Measurements from ENCODE around the gene ALOXE3.
"Not testable (repeated sequence)": the region's sequence is repeated elsewhere in the genome, so short reads cannot be mapped to it uniquely, and the experiment has no call there.

ALOXE3 gene

GRCh38 chr17:8109661-8110455 lies 8.5 kb downstream of the ALOXE3 start:
- Histone ChIP-seq H3K9ac (ENCODE audit: low read depth, low read length) (peak overlapping the region; percentile 61), H3K4me1 (ENCODE audit: insufficient read depth, low read length) (no peaks in the 10 kb centered on the region)

GRCh38 chr17:8108972-8109660 lies 9.2 kb downstream of the ALOXE3 start:
- Histone ChIP-seq H3K4me1 (ENCODE audit: insufficient read depth, low read length) (no peaks in the 10 kb centered on the region), H3K36me3 (ENCODE audit: insufficient read depth, low read length) (no peaks in the 10 kb centered on the region), H3K9ac (ENCODE audit: low read depth, low read length) (no peak overlapping the region), H3K9me3 (ENCODE audit: control insufficient read depth, insufficient read depth, low read length) (no peaks in the 10 kb centered on the region)

More at GRCh38 chr17:8109661-8110455, 8.5 kb downstream of the ALOXE3 start:
- no peaks in the 10 kb centered on the region for H3K36me3 ChIP-seq (ENCODE audit: insufficient read depth, low read length)
- no peaks in the 10 kb centered on the region for H3K9me3 ChIP-seq (ENCODE audit: control insufficient read depth, insufficient read depth, low read length)

GRCh38 chr17:8106980-8107379 lies 11.3 kb downstream of the ALOXE3 start:
- not testable (repeated sequence) for H3K9me3 ChIP-seq (ENCODE audit: control insufficient read depth, insufficient read depth, low read length); H3K36me3 ChIP-seq (ENCODE audit: insufficient read depth, low read length); H3K4me1 ChIP-seq (ENCODE audit: insufficient read depth, low read length); H3K9ac ChIP-seq (ENCODE audit: low read depth, low read length)

GRCh38 chr17:8105957-8106398 lies 12.3 kb downstream of the ALOXE3 start:
- Histone ChIP-seq H3K9me3 (ENCODE audit: control insufficient read depth, insufficient read depth, low read length) (no peaks in the 10 kb centered on the region), H3K36me3 (ENCODE audit: insufficient read depth, low read length) (no peaks in the 10 kb centered on the region), H3K9ac (ENCODE audit: low read depth, low read length) (no peak overlapping the region), H3K4me1 (ENCODE audit: insufficient read depth, low read length) (no peaks in the 10 kb centered on the region)

DNA sequence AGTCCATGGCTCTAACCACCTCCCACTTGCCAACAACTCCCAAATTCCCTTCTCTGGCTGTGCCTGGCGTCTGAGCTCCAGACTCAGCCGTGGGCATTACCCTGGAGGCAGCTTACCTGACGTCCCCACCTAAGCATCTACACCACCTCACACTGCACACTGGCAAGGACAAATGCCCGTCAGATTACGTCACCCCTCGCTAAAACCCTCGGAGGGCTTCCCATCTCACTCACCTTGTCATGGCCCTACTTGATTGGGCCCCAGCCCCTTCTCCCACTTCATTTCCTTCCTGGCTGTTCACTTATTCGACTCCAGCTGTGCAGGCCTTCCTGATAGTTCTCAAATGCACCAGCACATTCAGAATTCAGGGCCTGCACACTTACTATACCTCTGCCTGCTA lies 13.4 kb downstream of the ALOXE3 start:
- Histone ChIP-seq H3K4me1 (ENCODE audit: insufficient read depth, low read length) (no peaks in the 10 kb centered on the region), H3K36me3 (ENCODE audit: insufficient read depth, low read length) (no peaks in the 10 kb centered on the region), H3K9ac (ENCODE audit: low read depth, low read length) (no peak overlapping the region), H3K9me3 (ENCODE audit: control insufficient read depth, insufficient read depth, low read length) (no peaks in the 10 kb centered on the region)

GRCh38 chr17:8103549-8103948 lies 14.8 kb downstream of the ALOXE3 start:
- Histone ChIP-seq H3K36me3 (ENCODE audit: insufficient read depth, low read length) (no peaks in the 10 kb centered on the region), H3K9me3 (ENCODE audit: control insufficient read depth, insufficient read depth, low read length) (no peaks in the 10 kb centered on the region), H3K4me1 (ENCODE audit: insufficient read depth, low read length) (no peaks in the 10 kb centered on the region), H3K9ac (ENCODE audit: low read depth, low read length) (no peak overlapping the region)

DNA sequence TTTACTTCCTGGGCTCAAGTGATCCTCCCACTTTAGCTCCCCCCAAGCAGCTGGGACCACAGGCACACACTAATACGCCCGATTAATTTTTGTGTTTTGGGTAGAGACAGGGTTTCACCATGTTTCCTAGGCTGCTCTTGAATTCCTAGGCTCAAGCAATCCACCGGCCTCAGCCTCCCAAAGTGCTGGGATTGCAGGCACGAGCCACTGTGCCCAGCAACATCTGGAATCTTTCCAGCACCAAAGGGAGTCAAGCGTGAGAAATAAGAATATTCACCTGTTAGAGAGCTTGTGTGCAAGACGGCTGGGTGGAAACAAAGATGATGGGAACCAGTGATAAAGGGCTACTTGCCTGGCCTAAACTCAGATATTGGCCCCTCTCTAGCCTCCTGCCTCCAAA lies 16.6 kb downstream of the ALOXE3 start:
- Histone ChIP-seq H3K9ac (ENCODE audit: low read depth, low read length) (no peak overlapping the region), H3K4me1 (ENCODE audit: insufficient read depth, low read length) (no peaks in the 10 kb centered on the region), H3K36me3 (ENCODE audit: insufficient read depth, low read length) (no peaks in the 10 kb centered on the region), H3K9me3 (ENCODE audit: control insufficient read depth, insufficient read depth, low read length) (no peaks in the 10 kb centered on the region)

GRCh38 chr17:8100763-8101162 lies 17.6 kb downstream of the ALOXE3 start:
- Histone ChIP-seq H3K9ac (ENCODE audit: low read depth, low read length) (no peak overlapping the region), H3K4me1 (ENCODE audit: insufficient read depth, low read length) (no peaks in the 10 kb centered on the region), H3K36me3 (ENCODE audit: insufficient read depth, low read length) (no peaks in the 10 kb centered on the region), H3K9me3 (ENCODE audit: control insufficient read depth, insufficient read depth, low read length) (no peaks in the 10 kb centered on the region)

GRCh38 chr17:8100111-8100510 lies 18.2 kb downstream of the ALOXE3 start:
- no peaks in the 10 kb centered on the region for H3K9me3 ChIP-seq (ENCODE audit: control insufficient read depth, insufficient read depth, low read length)
- H3K9ac ChIP-seq (ENCODE audit: low read depth, low read length), result no peak overlapping the region
- H3K36me3 ChIP-seq (ENCODE audit: insufficient read depth, low read length), result no peaks in the 10 kb centered on the region
- no peaks in the 10 kb centered on the region for H3K4me1 ChIP-seq (ENCODE audit: insufficient read depth, low read length)

- no peak overlapping the region for H3K9ac ChIP-seq (ENCODE audit: low read depth, low read length)
Measured at GRCh38 chr17:8096541-8096940, 21.8 kb downstream of the ALOXE3 start.

DNA sequence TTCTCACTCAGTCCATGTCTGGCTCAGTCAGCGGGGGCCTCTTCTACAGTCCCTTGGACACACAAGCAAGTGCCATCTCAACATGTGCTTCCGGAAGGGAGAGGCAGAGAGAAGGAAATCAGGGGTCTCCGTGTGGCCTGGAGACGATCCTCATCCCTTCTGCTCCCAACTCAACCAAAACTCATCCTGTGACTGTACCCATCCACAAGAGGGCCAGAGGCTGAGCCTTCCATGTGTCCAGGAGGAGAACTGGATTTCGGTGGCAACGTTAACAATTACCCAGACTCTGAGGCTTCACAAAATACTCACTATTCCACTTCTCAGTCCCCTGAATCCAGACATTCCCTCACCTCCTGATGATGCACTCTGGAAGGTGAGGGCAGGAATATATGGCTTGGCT lies 23.0 kb downstream of the ALOXE3 start:
- no peaks in the 10 kb centered on the region for H3K4me1 ChIP-seq (ENCODE audit: insufficient read depth, low read length)
- no peaks in the 10 kb centered on the region for H3K9me3 ChIP-seq (ENCODE audit: control insufficient read depth, insufficient read depth, low read length)
- H3K9ac ChIP-seq (ENCODE audit: low read depth, low read length), result no peak overlapping the region
- H3K36me3 ChIP-seq (ENCODE audit: insufficient read depth, low read length), result no peaks in the 10 kb centered on the region

More at GRCh38 chr17:8096541-8096940, 21.8 kb downstream of the ALOXE3 start:
- Histone ChIP-seq H3K36me3 (ENCODE audit: insufficient read depth, low read length) (no peaks in the 10 kb centered on the region), H3K4me1 (ENCODE audit: insufficient read depth, low read length) (no peaks in the 10 kb centered on the region), H3K9me3 (ENCODE audit: control insufficient read depth, insufficient read depth, low read length) (no peaks in the 10 kb centered on the region)

GRCh38 chr17:8091033-8091687 lies 27.2 kb downstream of the ALOXE3 start:
- H3K9ac ChIP-seq (ENCODE audit: low read depth, low read length), result no peak overlapping the region; the same call in 1 of the 2 replicates
- no peaks in the 10 kb centered on the region for H3K9me3 ChIP-seq (ENCODE audit: control insufficient read depth, insufficient read depth, low read length)
- no peaks in the 10 kb centered on the region for H3K36me3 ChIP-seq (ENCODE audit: insufficient read depth, low read length)
- H3K4me1 ChIP-seq (ENCODE audit: insufficient read depth, low read length), result no peaks in the 10 kb centered on the region

GRCh38 chr17:8089728-8090127 lies 28.6 kb downstream of the ALOXE3 start:
- Histone ChIP-seq H3K4me1 (ENCODE audit: insufficient read depth, low read length) (no peaks in the 10 kb centered on the region), H3K9me3 (ENCODE audit: control insufficient read depth, insufficient read depth, low read length) (no peaks in the 10 kb centered on the region), H3K9ac (ENCODE audit: low read depth, low read length) (no peak overlapping the region), H3K36me3 (ENCODE audit: insufficient read depth, low read length) (no peaks in the 10 kb centered on the region)

DNA sequence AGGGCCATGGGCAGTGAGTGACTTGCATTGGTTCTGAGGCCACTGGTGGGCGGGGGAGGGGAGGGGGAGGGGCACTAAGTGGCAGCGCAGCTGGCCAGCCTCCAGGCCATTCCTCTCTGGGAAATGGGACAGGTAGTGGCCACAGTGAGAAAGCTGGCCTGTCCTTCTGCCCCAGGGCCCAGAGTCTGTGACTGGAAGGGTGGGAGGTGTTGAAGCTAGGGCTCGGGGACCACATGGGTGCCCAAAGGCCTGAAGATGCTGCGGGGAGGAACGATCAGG lies 30.4 kb downstream of the ALOXE3 start:
- Histone ChIP-seq H3K9me3 (ENCODE audit: control insufficient read depth, insufficient read depth, low read length) (no peaks in the 10 kb centered on the region), H3K9ac (ENCODE audit: low read depth, low read length) (no peak overlapping the region), H3K36me3 (ENCODE audit: insufficient read depth, low read length) (no peaks in the 10 kb centered on the region), H3K4me1 (ENCODE audit: insufficient read depth, low read length) (no peaks in the 10 kb centered on the region)

Data from ES-I3 (cell line).